Nephron (organoid): Measurements from ENCODE around the gene ARFGEF3.
"Not testable (repeated sequence)": the region's sequence is repeated elsewhere in the genome, so short reads cannot be mapped to it uniquely, and the experiment has no call there.

ENCODE experiments used
- H3K27ac Mint-ChIP-seq, 3 experiments: 2 replicates each; pipeline ENCODE4 v1.8.0; 2020; ENCODE audit warnings: mixed read lengths in 3 of 3, mild to moderate bottlenecking in 2 of 3, moderate library complexity in 1 of 3
- H3K27me3 Mint-ChIP-seq: 2 replicates; pipeline ENCODE4 v1.8.0; 2021; ENCODE audit warnings: low read depth, mild to moderate bottlenecking, moderate library complexity, mixed read lengths
- H3K36me3 Mint-ChIP-seq: 2 replicates; pipeline ENCODE4 v1.8.0; 2020; ENCODE audit warnings: low read depth, mixed read lengths
- H3K4me1 Mint-ChIP-seq: 2 replicates; pipeline ENCODE4 v1.8.0; 2020; ENCODE audit warnings: mixed read lengths
- H3K4me3 Mint-ChIP-seq, 3 experiments: 2 replicates each; pipeline ENCODE4 v1.8.0; 2020; ENCODE audit warnings: mild to moderate bottlenecking in 3 of 3, mixed read lengths in 3 of 3, moderate library complexity in 2 of 3
- H3K9me3 Mint-ChIP-seq: 2 replicates; pipeline ENCODE4 v1.8.0; 2020; ENCODE audit warnings: mixed read lengths
- CTCF ChIP-seq, 3 experiments: fragments of 200-600 bp; sonication (generic); IDR thresholded peaks; one replicate each; pipeline ENCODE4 v1.5.0; 2021; ENCODE audit warnings: antibody characterized with exemption in 3 of 3; ENCODE audit not compliant: unreplicated experiment in 3 of 3

Gene ARFGEF3

DNA sequence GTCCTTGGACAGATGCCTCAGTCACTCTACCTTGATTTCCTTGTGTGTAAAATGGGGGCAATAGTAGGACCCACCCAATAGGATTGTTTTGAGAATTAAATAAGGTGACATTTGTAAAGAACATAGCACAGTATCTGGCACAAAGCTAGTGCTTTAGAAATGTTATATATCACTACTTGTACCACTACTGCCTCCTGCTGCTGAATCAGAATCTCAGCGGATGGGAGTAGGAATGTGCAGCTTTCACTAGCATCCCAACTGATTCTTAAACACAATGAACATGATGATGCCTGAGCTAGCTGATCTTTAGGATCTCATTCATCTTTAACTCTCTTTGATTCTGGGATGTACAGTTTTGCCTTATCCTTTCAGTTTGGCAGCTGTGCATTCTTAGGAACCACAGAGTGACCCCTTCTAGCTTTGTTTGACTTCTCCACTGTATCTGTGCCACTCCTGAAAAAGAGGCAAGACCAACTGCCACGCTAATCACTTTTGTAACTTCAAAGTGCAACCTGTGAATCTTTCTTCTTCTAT is 49.4 kb downstream of the ARFGEF3 start:
- H3K36me3 Mint-ChIP-seq: no peaks in the 10 kb centered on the region
- H3K9me3 Mint-ChIP-seq: no peaks in the 10 kb centered on the region
- H3K4me1 Mint-ChIP-seq: no peaks in the 10 kb centered on the region
- no peak overlapping the region for H3K27ac Mint-ChIP-seq
- no peak for TF ChIP-seq CTCF (IDR thresholded peaks at IDR 0.05; ENCODE audit: unreplicated experiment in 3 of 3)
- no peak overlapping the region for H3K4me3 Mint-ChIP-seq
- H3K27me3 Mint-ChIP-seq: no peaks in the 10 kb centered on the region

DNA sequence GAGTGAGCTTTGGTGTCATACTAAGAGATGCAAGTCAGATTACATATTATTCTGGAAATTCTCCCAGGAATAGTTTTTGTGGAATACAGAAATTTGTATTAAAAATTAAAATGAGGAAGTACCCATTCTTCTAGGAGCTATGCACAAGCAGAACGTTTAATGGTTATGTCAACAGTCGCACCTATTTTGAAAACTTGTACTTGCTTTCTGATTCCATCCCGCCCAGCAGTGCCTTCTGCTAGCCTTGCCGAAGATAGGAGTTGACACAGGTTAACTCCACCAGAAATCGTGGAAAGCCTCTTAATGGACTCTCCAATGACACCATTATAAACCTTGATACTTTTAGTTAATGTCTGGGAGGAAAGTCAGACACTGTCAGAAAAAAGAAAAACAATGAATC is 49.9 kb downstream of the ARFGEF3 start:
- Mint-ChIP-seq H3K4me1 (no peaks in the 10 kb centered on the region), H3K36me3 (no peaks in the 10 kb centered on the region), H3K27me3 (no peaks in the 10 kb centered on the region), H3K4me3 (no peak overlapping the region), H3K9me3 (no peaks in the 10 kb centered on the region), H3K27ac (no peak overlapping the region)
- TF ChIP-seq CTCF (IDR thresholded peaks at IDR 0.05; ENCODE audit: unreplicated experiment in 3 of 3): no peak

DNA sequence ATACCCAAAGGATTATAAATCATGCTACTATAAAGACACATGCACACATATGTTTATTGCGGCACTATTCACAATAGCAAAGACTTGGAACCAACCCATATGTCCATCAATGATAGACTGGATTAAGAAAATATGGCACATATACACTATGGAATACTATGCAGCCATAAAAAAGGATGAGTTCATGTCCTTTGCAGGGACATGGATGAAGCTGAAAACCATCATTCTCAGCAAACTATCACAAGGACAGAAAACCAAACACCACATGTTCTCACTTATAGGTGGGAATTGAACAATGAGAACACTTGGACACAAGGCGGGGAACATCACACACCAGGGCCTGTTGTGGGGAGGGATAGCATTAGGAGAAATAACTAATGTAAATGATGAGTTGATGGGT is 50.8 kb downstream of the ARFGEF3 start:
- H3K9me3 Mint-ChIP-seq, H3K27me3 Mint-ChIP-seq, H3K4me1 Mint-ChIP-seq, H3K4me3 Mint-ChIP-seq, H3K27ac Mint-ChIP-seq, H3K36me3 Mint-ChIP-seq: not testable (repeated sequence)

DNA sequence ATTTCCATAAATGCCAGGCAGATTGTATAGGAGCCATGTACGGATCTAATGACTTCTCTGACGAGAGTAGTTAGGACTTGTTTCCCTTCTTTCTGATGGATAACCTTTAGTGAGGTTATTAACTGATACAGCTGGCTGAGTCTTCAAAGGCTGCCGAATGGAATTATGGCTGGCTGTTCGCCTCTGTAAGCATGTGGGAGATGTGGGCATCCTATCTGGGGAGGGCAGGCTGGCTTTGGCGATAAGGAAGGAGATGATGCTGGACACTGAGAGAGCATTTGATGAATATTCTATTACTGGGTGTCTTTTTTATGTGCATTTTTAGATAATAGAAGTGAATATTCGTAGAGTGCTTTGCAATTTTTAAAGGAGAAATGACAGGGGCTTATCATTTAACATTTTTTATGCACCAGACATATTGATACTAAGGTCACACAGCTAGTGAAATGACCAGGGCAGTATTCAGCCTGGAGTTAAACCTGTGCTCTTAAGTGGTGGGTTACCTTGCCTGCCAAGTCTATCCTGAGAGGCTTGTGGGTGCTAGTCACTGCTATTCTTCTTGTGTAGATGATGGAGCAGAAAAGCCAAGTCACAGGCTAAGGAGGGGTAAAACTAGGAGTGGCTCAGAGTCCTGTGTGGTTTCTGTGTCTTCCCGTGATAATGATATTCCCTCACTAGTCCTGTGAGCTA is 53.5 kb downstream of the ARFGEF3 start:
- H3K9me3 Mint-ChIP-seq: no peaks in the 10 kb centered on the region
- no peak overlapping the region for H3K4me3 Mint-ChIP-seq
- no peaks in the 10 kb centered on the region for H3K36me3 Mint-ChIP-seq
- no peaks in the 10 kb centered on the region for H3K27me3 Mint-ChIP-seq
- H3K4me1 Mint-ChIP-seq: no peaks in the 10 kb centered on the region
- no peak overlapping the region for H3K27ac Mint-ChIP-seq
- no peak for TF ChIP-seq CTCF (IDR thresholded peaks at IDR 0.05; ENCODE audit: unreplicated experiment in 3 of 3)

- H3K4me3 Mint-ChIP-seq: no peak within 1 kb of the TSS
- no peak for TF ChIP-seq CTCF (IDR thresholded peaks at IDR 0.05; ENCODE audit: unreplicated experiment in 3 of 3)
- H3K27ac Mint-ChIP-seq: no peak within 1 kb of the TSS
- H3K9me3 Mint-ChIP-seq: no peaks in the 10 kb centered on the region
- H3K27me3 Mint-ChIP-seq: no peaks in the 10 kb centered on the region
- H3K36me3 Mint-ChIP-seq: no peaks in the 10 kb centered on the region
- H3K4me1 Mint-ChIP-seq: no peaks in the 10 kb centered on the region
These were observed 56.7 kb downstream of the ARFGEF3 start, which contains the start of gene PBOV1 for GRCh38 chr6:138218449-138218848. TSS of gene PBOV1 (minus strand) at chr6:138218491. CDS start at chr6:138218395, 96 bp downstream.

- Mint-ChIP-seq H3K4me3 (no peak overlapping the region), H3K36me3 (no peaks in the 10 kb centered on the region), H3K27ac (no peak overlapping the region), H3K9me3 (no peaks in the 10 kb centered on the region), H3K4me1 (no peaks in the 10 kb centered on the region), H3K27me3 (no peaks in the 10 kb centered on the region)
- no peak for TF ChIP-seq CTCF (IDR thresholded peaks at IDR 0.05; ENCODE audit: unreplicated experiment in 3 of 3)
These were observed 57.7 kb downstream of the ARFGEF3 start for GRCh38 chr6:138219398-138219797.
